Fibroblast of villous mesenchyme (primary cell): Measurements from ENCODE around the gene FRMD4A. TPM values are rescaled to one million over a fixed set of nuclear protein-coding genes. Genes with fewer than 3 reads are reported as not detected.
A peak's percentile ranks its signal among the peaks of the same experiment; 100 is the strongest.

Source experiments
- DNase-seq: peaks from one replicate; pipeline ENCODE4 v3.0.0-alpha.2; 2010; ENCODE audit warnings: low read depth
- H3K4me3 ChIP-seq: 2 replicates; pipeline ENCODE4 v1.5.1; 2011; ENCODE audit warnings: low read depth, mild to moderate bottlenecking, low read length
- small RNA-seq: library from RNA; depleted of rRNA; stranded (forward); fragments of <200 nt; gene quantifications from one replicate; pipeline ENCODE3, GENCODE V24; 2012
- total RNA-seq: library from RNA; depleted of rRNA; stranded (reverse); fragments of >200 nt; gene quantifications from 2 replicates; pipeline ENCODE4 v1.2.3, GENCODE V29; 2012
- TF ChIP-seq, protein P1 (sequence below): IDR thresholded peaks from 2 replicates; pipeline ENCODE4 v1.5.1; 2012; ENCODE audit warnings: low read depth, mild to moderate bottlenecking, low read length; ENCODE audit not compliant: insufficient read depth

Gene FRMD4A
- total RNA-seq, 1 donor = 40.2 TPM

- TF ChIP-seq, protein P1, sequence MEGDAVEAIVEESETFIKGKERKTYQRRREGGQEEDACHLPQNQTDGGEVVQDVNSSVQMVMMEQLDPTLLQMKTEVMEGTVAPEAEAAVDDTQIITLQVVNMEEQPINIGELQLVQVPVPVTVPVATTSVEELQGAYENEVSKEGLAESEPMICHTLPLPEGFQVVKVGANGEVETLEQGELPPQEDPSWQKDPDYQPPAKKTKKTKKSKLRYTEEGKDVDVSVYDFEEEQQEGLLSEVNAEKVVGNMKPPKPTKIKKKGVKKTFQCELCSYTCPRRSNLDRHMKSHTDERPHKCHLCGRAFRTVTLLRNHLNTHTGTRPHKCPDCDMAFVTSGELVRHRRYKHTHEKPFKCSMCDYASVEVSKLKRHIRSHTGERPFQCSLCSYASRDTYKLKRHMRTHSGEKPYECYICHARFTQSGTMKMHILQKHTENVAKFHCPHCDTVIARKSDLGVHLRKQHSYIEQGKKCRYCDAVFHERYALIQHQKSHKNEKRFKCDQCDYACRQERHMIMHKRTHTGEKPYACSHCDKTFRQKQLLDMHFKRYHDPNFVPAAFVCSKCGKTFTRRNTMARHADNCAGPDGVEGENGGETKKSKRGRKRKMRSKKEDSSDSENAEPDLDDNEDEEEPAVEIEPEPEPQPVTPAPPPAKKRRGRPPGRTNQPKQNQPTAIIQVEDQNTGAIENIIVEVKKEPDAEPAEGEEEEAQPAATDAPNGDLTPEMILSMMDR = peak; percentile 47
- peak; percentile 51 for DNase-seq
- no peak overlapping the region for H3K4me3 ChIP-seq
These were observed 717.2 kb downstream of the FRMD4A start for GRCh38 chr10:13613519-13613918.

GRCh38 chr10:13612654-13613373 lies 717.9 kb downstream of the FRMD4A start:
- no peak for DNase-seq
- H3K4me3 ChIP-seq = no peak overlapping the region
- TF ChIP-seq, protein P1 = no peak

- no peak overlapping the region for H3K4me3 ChIP-seq
- no peak for DNase-seq
- TF ChIP-seq, protein P1 = no peak
These were observed 722.4 kb downstream of the FRMD4A start for GRCh38 chr10:13608246-13608853.

- DNase-seq = no peak
- no peak overlapping the region for H3K4me3 ChIP-seq
- TF ChIP-seq, protein P1 = no peak
These were observed 726.2 kb downstream of the FRMD4A start for GRCh38 chr10:13604357-13605040.

GRCh38 chr10:13597909-13598308 lies 732.8 kb downstream of the FRMD4A start:
- no peak for DNase-seq
- TF ChIP-seq, protein P1 = no peak
- H3K4me3 ChIP-seq = no peak overlapping the region

GRCh38 chr10:13594641-13595040 lies 736.1 kb downstream of the FRMD4A start:
- peak; percentile 18 for DNase-seq
- H3K4me3 ChIP-seq = no peak overlapping the region
- TF ChIP-seq, protein P1 = no peak

Small RNAs within 50 kb of the gene (small RNA-seq; reads per million reads assigned to genes)
- gene RNA5SP301 = not detected
